HepG2 (cell line): ENCODE results near the gene COX6A2. TPM values are rescaled to one million over a fixed set of nuclear protein-coding genes. Genes with fewer than 3 reads are reported as not detected.

ENCODE experiments used
- polyA plus RNA-seq, 8 experiments: library from polyadenylated mRNA; depleted of rRNA in 3 of 8; stranded (reverse) in 7 of 8; unstranded in 1 of 8; fragments of >200 nt; fragmentation: Illumina TruSeq in 4 of 8; extraction: Trizol in 4 of 8; gene quantifications; 2 replicates each; pipeline versions ENCODE4 v1.2.1 to v1.2.3, GENCODE V29; 2011 to 2016; ENCODE audit warnings: low read depth in 4 of 8, missing spikeins in 1 of 8, mixed read lengths in 1 of 8; ENCODE audit not compliant: insufficient read depth in 1 of 8
- total RNA-seq, 5 experiments: library from RNA; depleted of rRNA; stranded (reverse); fragments of >200 nt; fragmentation: Illumina TruSeq; extraction: Trizol; gene quantifications; 2 replicates each; pipeline ENCODE4 v1.2.3, GENCODE V29; 2016; ENCODE audit warnings: low read depth in 1 of 5

Gene COX6A2
- total and polyA plus RNA-seq, 2 of the 13 experiments (the other 11 are each of a cell fraction or from before 2014, with no cell fraction given) = not detected

Other genes with a start within 250 kb of the COX6A2 start
- 64.8 and 68.1 TPM in 2 replicates for gene FUS, start 248.2 kb downstream of the COX6A2 start, total RNA-seq (2016; rRNA removed; fragmentation: Illumina TruSeq; extraction: Trizol)
- 168 and 176 TPM in 2 replicates for gene FUS, start 248.2 kb downstream of the COX6A2 start, polyA plus RNA-seq (2011; rRNA removed)
- gene PYCARD, start 225.6 kb downstream of the COX6A2 start, total RNA-seq (2016; rRNA removed; fragmentation: Illumina TruSeq; extraction: Trizol) = 4.4 and 4.8 TPM in 2 replicates
- gene PYCARD, start 225.6 kb downstream of the COX6A2 start, polyA plus RNA-seq (2011; rRNA removed) = 6.0 and 9.2 TPM in 2 replicates
- not detected in 2 replicates for gene TRIM72, start 214.2 kb downstream of the COX6A2 start, total RNA-seq (2016; rRNA removed; fragmentation: Illumina TruSeq; extraction: Trizol)
- not detected in 2 replicates for gene TRIM72, start 214.2 kb downstream of the COX6A2 start, polyA plus RNA-seq (2011; rRNA removed)
- gene PYDC1, start 211.2 kb downstream of the COX6A2 start, total RNA-seq (2016; rRNA removed; fragmentation: Illumina TruSeq; extraction: Trizol) = not detected in 2 replicates
- gene PYDC1, start 211.2 kb downstream of the COX6A2 start, polyA plus RNA-seq (2011; rRNA removed) = not detected in 2 replicates
- 0.11 and 0.20 TPM in 2 replicates for gene ITGAM, start 168.4 kb downstream of the COX6A2 start, total RNA-seq (2016; rRNA removed; fragmentation: Illumina TruSeq; extraction: Trizol)
- gene ITGAM, start 168.4 kb downstream of the COX6A2 start, polyA plus RNA-seq (2011; rRNA removed) = 0.01 and 0.09 TPM in 2 replicates
- gene ITGAX, start 73.2 kb downstream of the COX6A2 start, total RNA-seq (2016; rRNA removed; fragmentation: Illumina TruSeq; extraction: Trizol) = not detected in 2 replicates
- gene ITGAX, start 73.2 kb downstream of the COX6A2 start, polyA plus RNA-seq (2011; rRNA removed) = 0.32 and 0.42 TPM in 2 replicates
- gene ITGAD, start 35.0 kb downstream of the COX6A2 start, total RNA-seq (2016; rRNA removed; fragmentation: Illumina TruSeq; extraction: Trizol) = not detected in 2 replicates
- gene ITGAD, start 35.0 kb downstream of the COX6A2 start, polyA plus RNA-seq (2011; rRNA removed) = not detected in 2 replicates
- gene ZNF843, start 14.4 kb upstream of the COX6A2 start, total RNA-seq (2016; rRNA removed; fragmentation: Illumina TruSeq; extraction: Trizol) = not detected in 2 replicates
- 0.03 and 0.04 TPM in 2 replicates for gene ZNF843, start 14.4 kb upstream of the COX6A2 start, polyA plus RNA-seq (2011; rRNA removed)
- 13.0 and 22.3 TPM in 2 replicates for gene ARMC5, start 31.1 kb upstream of the COX6A2 start, total RNA-seq (2016; rRNA removed; fragmentation: Illumina TruSeq; extraction: Trizol)
- 10.8 and 11.9 TPM in 2 replicates for gene ARMC5, start 31.1 kb upstream of the COX6A2 start, polyA plus RNA-seq (2011; rRNA removed)
- gene TGFB1I1, start 43.8 kb upstream of the COX6A2 start, total RNA-seq (2016; rRNA removed; fragmentation: Illumina TruSeq; extraction: Trizol) = 0.52 and 0.80 TPM in 2 replicates
- gene TGFB1I1, start 43.8 kb upstream of the COX6A2 start, polyA plus RNA-seq (2011; rRNA removed) = 2.9 TPM in 2 replicates
- gene SLC5A2, start 54.8 kb upstream of the COX6A2 start, total RNA-seq (2016; rRNA removed; fragmentation: Illumina TruSeq; extraction: Trizol) = 0.44 and 0.97 TPM in 2 replicates
- 0.24 and 0.64 TPM in 2 replicates for gene SLC5A2, start 54.8 kb upstream of the COX6A2 start, polyA plus RNA-seq (2011; rRNA removed)
- 18.3 and 40.8 TPM in 2 replicates for gene RUSF1, start 80.0 kb upstream of the COX6A2 start, total RNA-seq (2016; rRNA removed; fragmentation: Illumina TruSeq; extraction: Trizol)
- gene RUSF1, start 80.0 kb upstream of the COX6A2 start, polyA plus RNA-seq (2011; rRNA removed) = 50.2 and 69.9 TPM in 2 replicates
- gene AHSP, start 99.5 kb upstream of the COX6A2 start, total RNA-seq (2016; rRNA removed; fragmentation: Illumina TruSeq; extraction: Trizol) = not detected in 2 replicates
- gene AHSP, start 99.5 kb upstream of the COX6A2 start, polyA plus RNA-seq (2011; rRNA removed) = not detected in 2 replicates